ENCODE measurements around the gene RITA1.

DNA sequence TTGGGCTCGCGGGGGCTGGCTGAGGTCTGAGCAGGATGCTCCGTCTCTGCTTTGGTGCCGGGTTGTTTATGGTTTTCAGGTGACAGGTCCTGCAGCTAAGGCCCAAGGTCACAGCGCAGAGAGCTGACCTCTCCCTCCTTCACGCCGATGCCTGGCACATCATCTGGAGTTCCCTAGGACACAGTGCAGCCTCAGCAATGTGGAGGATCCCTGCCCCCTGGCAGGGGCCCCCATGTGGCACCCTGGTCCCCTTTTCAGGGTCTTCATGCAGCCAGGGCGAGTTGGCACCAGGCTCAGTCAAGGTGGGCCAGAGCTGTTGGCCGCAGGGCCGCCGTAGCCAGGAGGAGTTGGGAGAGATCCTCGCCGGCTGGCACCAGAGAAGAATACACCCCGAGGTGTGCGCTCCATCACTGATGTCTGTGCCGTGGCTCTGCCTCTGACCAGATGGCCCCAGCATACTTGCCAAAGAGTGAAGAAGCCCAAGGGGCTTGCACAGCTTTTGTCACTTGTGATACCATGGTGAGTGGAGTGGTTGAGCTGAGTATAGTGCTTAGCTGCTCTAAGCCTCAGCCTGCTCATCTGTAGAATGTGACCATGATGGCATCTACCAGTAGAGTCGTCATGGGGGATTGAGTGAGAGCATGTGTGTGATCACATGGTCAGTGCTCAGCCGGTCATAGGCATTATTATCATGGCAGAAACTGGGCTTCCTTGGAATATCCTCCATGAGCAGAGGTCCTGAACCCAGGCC, 46.7 kb downstream of the RITA1 start:
- TF ChIP-seq POLR2A (IDR thresholded peaks at IDR 0.05; ENCODE audit: low read length) = no peak
- TF ChIP-seq GATA1 (IDR thresholded peaks at IDR 0.05; ENCODE audit: low read depth, low read length) = no peak

Data from erythroblast (primary cell).